HepG2 (cell line): ENCODE results near the gene ALG9. TPM values are rescaled to one million over a fixed set of nuclear protein-coding genes. Genes with fewer than 3 reads are reported as not detected.

Experiments used
- EED ChIP-seq: sonication (generic); formaldehyde crosslinking; IDR thresholded peaks from 2 replicates; pipeline ENCODE4 v1.5.0; 2020; ENCODE audit warnings: mild to moderate bottlenecking, missing genetic modification reagents
- GLI4 ChIP-seq: sonication (generic); formaldehyde crosslinking; IDR thresholded peaks from 2 replicates; pipeline ENCODE4 v1.5.1; 2020; ENCODE audit warnings: missing genetic modification reagents, mild to moderate bottlenecking, moderate library complexity, borderline replicate concordance
- ISL2 ChIP-seq: sonication (generic); formaldehyde crosslinking; IDR thresholded peaks from 2 replicates; pipeline ENCODE4 v1.5.0; 2020; ENCODE audit warnings: missing genetic modification reagents
- KAT7 ChIP-seq: IDR thresholded peaks from 2 replicates; pipeline ENCODE4 v1.6.1; 2018; ENCODE audit warnings: borderline replicate concordance, missing compliant biosample characterization
- KLF9 ChIP-seq: IDR thresholded peaks from 2 replicates; pipeline ENCODE4 v1.6.1; 2016; ENCODE audit warnings: low read depth
- MYC ChIP-seq: sonication (generic); formaldehyde crosslinking; IDR thresholded peaks from 2 replicates; pipeline ENCODE4 v1.9.0; 2021; ENCODE audit warnings: missing genetic modification reagents, borderline replicate concordance
- NCOA5 ChIP-seq: sonication (generic); formaldehyde crosslinking; IDR thresholded peaks from 2 replicates; pipeline ENCODE4 v1.4.0; 2020; ENCODE audit warnings: missing genetic modification reagents
- NFYC ChIP-seq: IDR thresholded peaks from 2 replicates; pipeline ENCODE4 v1.6.1; 2016; ENCODE audit warnings: missing genetic modification reagents, missing compliant biosample characterization
- RARA ChIP-seq: IDR thresholded peaks from 2 replicates; pipeline ENCODE4 v1.6.1; 2016; ENCODE audit warnings: missing genetic modification reagents, missing compliant biosample characterization
- TCF12 ChIP-seq, 2 experiments: fragments of 450-650 bp in 1 of 2; sonication (generic) in 1 of 2; formaldehyde crosslinking in 1 of 2; IDR thresholded peaks; 2 replicates each; pipeline versions ENCODE4 v1.6.1 to v1.8.0; 2017 to 2022; ENCODE audit warnings: antibody characterized with exemption in 1 of 2, mild to moderate bottlenecking in 1 of 2, missing genetic modification reagents in 1 of 2, moderate library complexity in 1 of 2
- YEATS2 ChIP-seq: sonication (generic); formaldehyde crosslinking; IDR thresholded peaks from 2 replicates; pipeline ENCODE4 v1.4.0; 2020; ENCODE audit warnings: missing genetic modification reagents, borderline replicate concordance
- ZNF296 ChIP-seq: sonication (generic); formaldehyde crosslinking; conservative IDR thresholded peaks from 2 replicates; pipeline ENCODE4 v1.5.0; 2020; ENCODE audit warnings: mild to moderate bottlenecking, missing genetic modification reagents
- ZNF331 ChIP-seq: sonication (generic); formaldehyde crosslinking; IDR thresholded peaks from 2 replicates; pipeline ENCODE4 v1.4.0; 2020; ENCODE audit warnings: missing genetic modification reagents
- ZNF563 ChIP-seq: sonication (generic); formaldehyde crosslinking; IDR thresholded peaks from 2 replicates; pipeline ENCODE4 v1.8.0; 2022; ENCODE audit warnings: mild to moderate bottlenecking, moderate library complexity, missing genetic modification reagents
- ZNF672 ChIP-seq: sonication (generic); formaldehyde crosslinking; IDR thresholded peaks from 2 replicates; pipeline ENCODE4 v1.8.1; 2022; ENCODE audit warnings: missing genetic modification reagents
- ZNF780A ChIP-seq: sonication (generic); formaldehyde crosslinking; IDR thresholded peaks from 2 replicates; pipeline ENCODE4 v1.8.0; 2022; ENCODE audit warnings: mild to moderate bottlenecking, missing genetic modification reagents, moderate library complexity
- ZNF839 ChIP-seq: sonication (generic); formaldehyde crosslinking; IDR thresholded peaks from 2 replicates; pipeline ENCODE4 v1.4.0; 2020; ENCODE audit warnings: missing genetic modification reagents, mild to moderate bottlenecking, borderline replicate concordance
- polyA plus RNA-seq, 8 experiments: library from polyadenylated mRNA; depleted of rRNA in 3 of 8; stranded (reverse) in 7 of 8; unstranded in 1 of 8; fragments of >200 nt; fragmentation: Illumina TruSeq in 4 of 8; extraction: Trizol in 4 of 8; gene quantifications; 2 replicates each; pipeline versions ENCODE4 v1.2.1 to v1.2.3, GENCODE V29; 2011 to 2016; ENCODE audit warnings: low read depth in 4 of 8, missing spikeins in 1 of 8, mixed read lengths in 1 of 8; ENCODE audit not compliant: insufficient read depth in 1 of 8
- total RNA-seq, 5 experiments: library from RNA; depleted of rRNA; stranded (reverse); fragments of >200 nt; fragmentation: Illumina TruSeq; extraction: Trizol; gene quantifications; 2 replicates each; pipeline ENCODE4 v1.2.3, GENCODE V29; 2016; ENCODE audit warnings: low read depth in 1 of 5
- TF ChIP-seq, protein P1 (sequence below): sonication (generic); formaldehyde crosslinking; conservative IDR thresholded peaks from 2 replicates; pipeline ENCODE4 v1.4.0; 2020; ENCODE audit warnings: mild to moderate bottlenecking, missing genetic modification reagents, moderate library complexity
- TF ChIP-seq, protein P2 (sequence below): sonication (generic); formaldehyde crosslinking; IDR thresholded peaks from 2 replicates; pipeline ENCODE4 v1.4.0; 2020; ENCODE audit warnings: mild to moderate bottlenecking, low read depth, missing genetic modification reagents
- TF ChIP-seq, protein P3 (sequence below): sonication (generic); formaldehyde crosslinking; IDR thresholded peaks from 2 replicates; pipeline ENCODE4 v1.4.0; 2020; ENCODE audit warnings: missing genetic modification reagents
- TF ChIP-seq, protein P4 (sequence below): sonication (generic); formaldehyde crosslinking; IDR thresholded peaks from 2 replicates; pipeline ENCODE4 v1.4.0; 2020; ENCODE audit warnings: missing genetic modification reagents

The ALG9 gene
- total and polyA plus RNA-seq, 2 of the 13 experiments (the other 11 are each of a cell fraction or from before 2014, with no cell fraction given) = 39.4 to 40.6 TPM

DNA sequence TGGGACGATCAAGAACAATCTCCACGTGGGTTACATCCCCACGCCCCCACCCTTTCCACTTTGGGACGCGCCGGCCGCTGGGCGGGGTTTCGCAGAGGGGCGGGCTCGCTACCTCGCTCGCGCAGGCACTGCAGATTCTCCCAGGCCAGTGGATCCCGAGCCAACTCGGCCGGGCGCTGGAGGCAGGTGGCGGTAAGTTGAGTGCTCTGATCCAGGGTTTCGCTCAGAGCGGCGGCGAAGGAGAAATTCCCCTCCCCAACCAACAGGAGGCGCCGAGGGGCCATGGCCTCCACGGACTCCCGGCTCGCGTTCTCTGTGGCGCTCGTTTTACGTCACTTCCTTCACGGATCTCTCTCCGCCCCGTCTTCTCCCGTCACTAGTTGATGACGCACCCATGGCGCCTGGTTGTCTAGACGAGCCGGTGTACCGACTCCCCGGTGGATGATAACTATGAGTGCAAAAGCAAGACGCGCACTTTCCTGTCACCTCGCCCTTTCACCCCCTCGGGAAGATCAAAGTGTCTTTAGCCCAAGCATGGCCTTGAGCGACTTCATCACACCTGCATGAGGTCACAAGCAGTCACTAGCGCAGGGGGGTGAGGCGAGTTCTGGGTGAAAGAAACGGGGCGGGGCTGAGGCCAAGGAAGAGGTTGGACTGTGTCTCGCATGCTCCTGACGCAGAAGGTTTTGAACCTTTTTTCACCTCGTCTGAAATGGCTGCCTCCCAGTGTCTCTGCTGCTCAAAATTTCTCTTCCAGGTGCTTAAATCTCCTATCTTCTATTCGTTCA, 7.7 kb upstream of the ALG9 start, which contains the start of the genes CFAP68 and FDXACB1 (continued):
- TF ChIP-seq ZNF331 (CRISPR knock-in tag) = peak; percentile 42; the same call in 1 of the 2 replicates
- TF ChIP-seq GLI4 = peak; percentile 72; the same call in 1 of the 2 replicates
- TF ChIP-seq ZNF780A (CRISPR knock-in tag) = no peak
- TF ChIP-seq KAT7 (CRISPR knock-in tag) = 0 out of 2 replicates have a peak, but pooled peaks have one; percentile 71
- TF ChIP-seq ZNF296 (CRISPR knock-in tag) = no peak
- peak; percentile 75 for TF ChIP-seq ISL2
- TF ChIP-seq, protein P1, sequence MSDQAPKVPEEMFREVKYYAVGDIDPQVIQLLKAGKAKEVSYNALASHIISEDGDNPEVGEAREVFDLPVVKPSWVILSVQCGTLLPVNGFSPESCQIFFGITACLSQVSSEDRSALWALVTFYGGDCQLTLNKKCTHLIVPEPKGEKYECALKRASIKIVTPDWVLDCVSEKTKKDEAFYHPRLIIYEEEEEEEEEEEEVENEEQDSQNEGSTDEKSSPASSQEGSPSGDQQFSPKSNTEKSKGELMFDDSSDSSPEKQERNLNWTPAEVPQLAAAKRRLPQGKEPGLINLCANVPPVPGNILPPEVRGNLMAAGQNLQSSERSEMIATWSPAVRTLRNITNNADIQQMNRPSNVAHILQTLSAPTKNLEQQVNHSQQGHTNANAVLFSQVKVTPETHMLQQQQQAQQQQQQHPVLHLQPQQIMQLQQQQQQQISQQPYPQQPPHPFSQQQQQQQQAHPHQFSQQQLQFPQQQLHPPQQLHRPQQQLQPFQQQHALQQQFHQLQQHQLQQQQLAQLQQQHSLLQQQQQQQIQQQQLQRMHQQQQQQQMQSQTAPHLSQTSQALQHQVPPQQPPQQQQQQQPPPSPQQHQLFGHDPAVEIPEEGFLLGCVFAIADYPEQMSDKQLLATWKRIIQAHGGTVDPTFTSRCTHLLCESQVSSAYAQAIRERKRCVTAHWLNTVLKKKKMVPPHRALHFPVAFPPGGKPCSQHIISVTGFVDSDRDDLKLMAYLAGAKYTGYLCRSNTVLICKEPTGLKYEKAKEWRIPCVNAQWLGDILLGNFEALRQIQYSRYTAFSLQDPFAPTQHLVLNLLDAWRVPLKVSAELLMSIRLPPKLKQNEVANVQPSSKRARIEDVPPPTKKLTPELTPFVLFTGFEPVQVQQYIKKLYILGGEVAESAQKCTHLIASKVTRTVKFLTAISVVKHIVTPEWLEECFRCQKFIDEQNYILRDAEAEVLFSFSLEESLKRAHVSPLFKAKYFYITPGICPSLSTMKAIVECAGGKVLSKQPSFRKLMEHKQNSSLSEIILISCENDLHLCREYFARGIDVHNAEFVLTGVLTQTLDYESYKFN = peak; percentile 71
- no peak for TF ChIP-seq NCOA5 (CRISPR knock-in tag)
- TF ChIP-seq, protein P2, sequence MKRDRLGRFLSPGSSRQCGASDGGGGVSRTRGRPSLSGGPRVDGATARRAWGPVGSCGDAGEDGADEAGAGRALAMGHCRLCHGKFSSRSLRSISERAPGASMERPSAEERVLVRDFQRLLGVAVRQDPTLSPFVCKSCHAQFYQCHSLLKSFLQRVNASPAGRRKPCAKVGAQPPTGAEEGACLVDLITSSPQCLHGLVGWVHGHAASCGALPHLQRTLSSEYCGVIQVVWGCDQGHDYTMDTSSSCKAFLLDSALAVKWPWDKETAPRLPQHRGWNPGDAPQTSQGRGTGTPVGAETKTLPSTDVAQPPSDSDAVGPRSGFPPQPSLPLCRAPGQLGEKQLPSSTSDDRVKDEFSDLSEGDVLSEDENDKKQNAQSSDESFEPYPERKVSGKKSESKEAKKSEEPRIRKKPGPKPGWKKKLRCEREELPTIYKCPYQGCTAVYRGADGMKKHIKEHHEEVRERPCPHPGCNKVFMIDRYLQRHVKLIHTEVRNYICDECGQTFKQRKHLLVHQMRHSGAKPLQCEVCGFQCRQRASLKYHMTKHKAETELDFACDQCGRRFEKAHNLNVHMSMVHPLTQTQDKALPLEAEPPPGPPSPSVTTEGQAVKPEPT (CRISPR knock-in tag) = no peak
- TF ChIP-seq ZNF672 (CRISPR knock-in tag) = no peak
- TF ChIP-seq ZNF839 = 0 out of 2 replicates have a peak, but pooled peaks have one; percentile 26
- no peak for TF ChIP-seq KLF9 (CRISPR knock-in tag)
- TF ChIP-seq, protein P3, sequence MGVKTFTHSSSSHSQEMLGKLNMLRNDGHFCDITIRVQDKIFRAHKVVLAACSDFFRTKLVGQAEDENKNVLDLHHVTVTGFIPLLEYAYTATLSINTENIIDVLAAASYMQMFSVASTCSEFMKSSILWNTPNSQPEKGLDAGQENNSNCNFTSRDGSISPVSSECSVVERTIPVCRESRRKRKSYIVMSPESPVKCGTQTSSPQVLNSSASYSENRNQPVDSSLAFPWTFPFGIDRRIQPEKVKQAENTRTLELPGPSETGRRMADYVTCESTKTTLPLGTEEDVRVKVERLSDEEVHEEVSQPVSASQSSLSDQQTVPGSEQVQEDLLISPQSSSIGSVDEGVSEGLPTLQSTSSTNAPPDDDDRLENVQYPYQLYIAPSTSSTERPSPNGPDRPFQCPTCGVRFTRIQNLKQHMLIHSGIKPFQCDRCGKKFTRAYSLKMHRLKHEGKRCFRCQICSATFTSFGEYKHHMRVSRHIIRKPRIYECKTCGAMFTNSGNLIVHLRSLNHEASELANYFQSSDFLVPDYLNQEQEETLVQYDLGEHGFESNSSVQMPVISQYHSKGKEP (CRISPR knock-in tag) = no peak
- TF ChIP-seq EED (CRISPR knock-in tag) = 0 out of 2 replicates have a peak, but pooled peaks have one; percentile 21
- TF ChIP-seq NFYC (CRISPR knock-in tag) = no peak
- peak; percentile 87 for TF ChIP-seq MYC (CRISPR knock-in tag)
- TF ChIP-seq TCF12 (IDR thresholded peaks at IDR 0.05) = no peak
- TF ChIP-seq TCF12 (CRISPR knock-in tag; IDR thresholded peaks at IDR 0.05) = peak; percentile 59; the same call in 1 of the 2 replicates
- peak; percentile 76 for TF ChIP-seq RARA (CRISPR knock-in tag)
- peak; percentile 92 for TF ChIP-seq YEATS2
- TF ChIP-seq, protein P4, sequence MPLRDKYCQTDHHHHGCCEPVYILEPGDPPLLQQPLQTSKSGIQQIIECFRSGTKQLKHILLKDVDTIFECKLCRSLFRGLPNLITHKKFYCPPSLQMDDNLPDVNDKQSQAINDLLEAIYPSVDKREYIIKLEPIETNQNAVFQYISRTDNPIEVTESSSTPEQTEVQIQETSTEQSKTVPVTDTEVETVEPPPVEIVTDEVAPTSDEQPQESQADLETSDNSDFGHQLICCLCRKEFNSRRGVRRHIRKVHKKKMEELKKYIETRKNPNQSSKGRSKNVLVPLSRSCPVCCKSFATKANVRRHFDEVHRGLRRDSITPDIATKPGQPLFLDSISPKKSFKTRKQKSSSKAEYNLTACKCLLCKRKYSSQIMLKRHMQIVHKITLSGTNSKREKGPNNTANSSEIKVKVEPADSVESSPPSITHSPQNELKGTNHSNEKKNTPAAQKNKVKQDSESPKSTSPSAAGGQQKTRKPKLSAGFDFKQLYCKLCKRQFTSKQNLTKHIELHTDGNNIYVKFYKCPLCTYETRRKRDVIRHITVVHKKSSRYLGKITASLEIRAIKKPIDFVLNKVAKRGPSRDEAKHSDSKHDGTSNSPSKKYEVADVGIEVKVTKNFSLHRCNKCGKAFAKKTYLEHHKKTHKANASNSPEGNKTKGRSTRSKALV = peak; percentile 62; the same call in 1 of the 2 replicates
- TF ChIP-seq ZNF563 (CRISPR knock-in tag) = no peak
